Keratinocyte (primary cell): ENCODE data around the gene KRI1.

Source experiments
- EZH2 ChIP-seq: IDR thresholded peaks from one replicate; pipeline ENCODE4 v1.6.1; 2012; ENCODE audit warnings: inconsistent platforms, mild to moderate bottlenecking, low read length, moderate library complexity
- TF ChIP-seq, protein P1 (sequence below), 3 experiments: IDR thresholded peaks in 1 of 3; conservative IDR thresholded peaks in 1 of 3; optimal IDR thresholded peaks in 1 of 3; 2 replicates in 2 of 3; 3 replicates in 1 of 3; pipeline versions ENCODE3 to v1.5.1; 2011; ENCODE audit warnings: low read length in 3 of 3, mild to moderate bottlenecking in 3 of 3, moderate library complexity in 2 of 3, control low read depth in 1 of 3, inconsistent platforms in 1 of 3; ENCODE audit not compliant: insufficient read depth in 2 of 3; ENCODE audit errors: extremely low read depth in 1 of 3

DNA sequence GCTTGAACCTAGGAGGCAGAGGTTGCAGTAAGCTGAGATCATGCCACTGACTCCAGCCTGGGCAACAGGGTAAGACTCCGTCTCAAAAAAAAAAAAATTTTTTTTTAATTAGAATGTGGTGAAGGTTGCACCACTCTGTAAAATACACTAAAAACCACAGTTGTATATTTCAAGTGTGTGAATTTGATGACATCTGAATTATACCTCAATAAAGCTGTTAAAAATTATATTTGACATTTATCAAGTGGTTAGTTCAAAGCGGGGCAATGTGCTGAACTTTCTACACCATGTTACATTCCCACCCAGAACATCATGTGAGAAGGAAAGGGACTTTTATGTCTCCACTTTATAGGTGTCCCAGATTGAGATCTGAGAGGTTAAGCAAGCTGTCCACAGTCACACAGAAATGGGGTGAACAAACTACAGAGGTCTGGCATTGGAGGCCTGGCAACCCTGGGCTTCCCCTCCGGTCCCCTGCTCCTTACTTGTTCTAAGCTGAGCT is 42.6 kb downstream of the KRI1 start:
- TF ChIP-seq, protein P1, sequence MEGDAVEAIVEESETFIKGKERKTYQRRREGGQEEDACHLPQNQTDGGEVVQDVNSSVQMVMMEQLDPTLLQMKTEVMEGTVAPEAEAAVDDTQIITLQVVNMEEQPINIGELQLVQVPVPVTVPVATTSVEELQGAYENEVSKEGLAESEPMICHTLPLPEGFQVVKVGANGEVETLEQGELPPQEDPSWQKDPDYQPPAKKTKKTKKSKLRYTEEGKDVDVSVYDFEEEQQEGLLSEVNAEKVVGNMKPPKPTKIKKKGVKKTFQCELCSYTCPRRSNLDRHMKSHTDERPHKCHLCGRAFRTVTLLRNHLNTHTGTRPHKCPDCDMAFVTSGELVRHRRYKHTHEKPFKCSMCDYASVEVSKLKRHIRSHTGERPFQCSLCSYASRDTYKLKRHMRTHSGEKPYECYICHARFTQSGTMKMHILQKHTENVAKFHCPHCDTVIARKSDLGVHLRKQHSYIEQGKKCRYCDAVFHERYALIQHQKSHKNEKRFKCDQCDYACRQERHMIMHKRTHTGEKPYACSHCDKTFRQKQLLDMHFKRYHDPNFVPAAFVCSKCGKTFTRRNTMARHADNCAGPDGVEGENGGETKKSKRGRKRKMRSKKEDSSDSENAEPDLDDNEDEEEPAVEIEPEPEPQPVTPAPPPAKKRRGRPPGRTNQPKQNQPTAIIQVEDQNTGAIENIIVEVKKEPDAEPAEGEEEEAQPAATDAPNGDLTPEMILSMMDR (optimal IDR thresholded peaks at IDR 0.05 in 1 of 3, IDR thresholded peaks at IDR 0.05 in 1 of 3, conservative IDR thresholded peaks at IDR 0.05 in 1 of 3; ENCODE audit: extremely low read depth in 1 of 3, insufficient read depth in 2 of 3, low read length in 3 of 3) = no peak
- TF ChIP-seq EZH2 = no peak
